Neural progenitor cell (in vitro differentiated cells): Measurements from ENCODE around the gene CERT1. TPM values are rescaled to one million over a fixed set of nuclear protein-coding genes. Genes with fewer than 3 reads are reported as not detected.
A peak's percentile ranks its signal among the peaks of the same experiment; 100 is the strongest.

Experiments
- DNase-seq: peaks from one replicate; pipeline ENCODE4 v3.0.0-alpha.2; 2016; ENCODE audit warnings: low spot score
- H2AFZ ChIP-seq: fragments of 200-600 bp; sonication (generic); replicated peaks from 2 replicates; pipeline ENCODE4 v1.6.1; 2016; ENCODE audit warnings: antibody characterized with exemption
- H3F3A ChIP-seq: fragments of 200-600 bp; sonication (generic); 2 replicates; pipeline ENCODE4 v1.6.1; 2016; ENCODE audit warnings: antibody characterized with exemption, low read depth
- H3K27ac ChIP-seq: fragments of 200-600 bp; sonication (generic); 2 replicates; pipeline ENCODE4 v1.5.1; 2016; ENCODE audit warnings: mild to moderate bottlenecking
- H3K27me3 ChIP-seq: fragments of 200-600 bp; sonication (generic); 2 replicates; pipeline ENCODE4 v1.6.1; 2016; ENCODE audit warnings: mild to moderate bottlenecking, moderate library complexity
- H3K36me3 ChIP-seq: fragments of 200-600 bp; sonication (generic); 2 replicates; pipeline ENCODE4 v1.5.1; 2016
- H3K4me1 ChIP-seq: fragments of 200-600 bp; sonication (generic); 2 replicates; pipeline ENCODE4 v1.6.1; 2016; ENCODE audit warnings: mixed run types
- H3K4me2 ChIP-seq: fragments of 200-600 bp; sonication (generic); 2 replicates; pipeline ENCODE4 v1.6.1; 2016
- H3K4me3 ChIP-seq: fragments of 200-600 bp; sonication (generic); 2 replicates; pipeline ENCODE4 v1.5.1; 2016
- H3K79me2 ChIP-seq: fragments of 200-600 bp; sonication (generic); 2 replicates; pipeline ENCODE4 v1.6.1; 2016; ENCODE audit warnings: low read depth
- H3K9ac ChIP-seq: fragments of 200-600 bp; sonication (generic); 2 replicates; pipeline ENCODE4 v1.6.1; 2016
- H3K9me3 ChIP-seq: fragments of 200-600 bp; sonication (generic); 2 replicates; pipeline ENCODE4 v1.5.1; 2016; ENCODE audit warnings: low read depth
- H4K20me1 ChIP-seq: fragments of 200-600 bp; sonication (generic); 2 replicates; pipeline ENCODE4 v1.6.1; 2016; ENCODE audit warnings: low read depth
- H3K27ac Mint-ChIP-seq: 3 replicates; pipeline ENCODE4 v1.8.0; 2021; ENCODE audit warnings: mixed read lengths
- H3K27me3 Mint-ChIP-seq: 2 replicates; pipeline ENCODE4 v1.8.0; 2022; ENCODE audit warnings: low read depth, mild to moderate bottlenecking, inconsistent platforms, moderate library complexity, mixed read lengths; ENCODE audit not compliant: insufficient read depth
- H3K36me3 Mint-ChIP-seq: 3 replicates; pipeline ENCODE4 v1.8.0; 2021; ENCODE audit warnings: mixed read lengths
- H3K4me1 Mint-ChIP-seq: 3 replicates; pipeline ENCODE4 v1.8.0; 2021; ENCODE audit warnings: mixed read lengths
- H3K4me3 Mint-ChIP-seq: 3 replicates; pipeline ENCODE4 v1.8.0; 2021; ENCODE audit warnings: mild to moderate bottlenecking, moderate library complexity, mixed read lengths
- H3K9me3 Mint-ChIP-seq: 3 replicates; pipeline ENCODE4 v1.8.0; 2020; ENCODE audit warnings: mixed read lengths
- CTCF ChIP-seq: fragments of 200-600 bp; sonication (generic); IDR thresholded peaks from 2 replicates; pipeline ENCODE4 v1.5.1; 2017; ENCODE audit warnings: antibody characterized with exemption, mild to moderate bottlenecking
- EZH2 ChIP-seq: fragments of 200-600 bp; sonication (generic); IDR thresholded peaks from 2 replicates; pipeline ENCODE4 v1.6.1; 2017; ENCODE audit warnings: antibody characterized with exemption, mild to moderate bottlenecking, moderate library complexity
- EZH2phosphoT487 ChIP-seq: fragments of 200-600 bp; sonication (generic); IDR thresholded peaks from 2 replicates; pipeline ENCODE4 v1.6.1; 2017; ENCODE audit warnings: antibody characterized with exemption
- total RNA-seq: library from RNA; depleted of rRNA; stranded (reverse); fragments of >200 nt; gene quantifications from 2 replicates; pipeline ENCODE4 v1.2.3, GENCODE V29; 2015; ENCODE audit warnings: low replicate concordance

CERT1 gene
- total RNA-seq, 1 donor from 2014 or later: 50.4 TPM

DNA sequence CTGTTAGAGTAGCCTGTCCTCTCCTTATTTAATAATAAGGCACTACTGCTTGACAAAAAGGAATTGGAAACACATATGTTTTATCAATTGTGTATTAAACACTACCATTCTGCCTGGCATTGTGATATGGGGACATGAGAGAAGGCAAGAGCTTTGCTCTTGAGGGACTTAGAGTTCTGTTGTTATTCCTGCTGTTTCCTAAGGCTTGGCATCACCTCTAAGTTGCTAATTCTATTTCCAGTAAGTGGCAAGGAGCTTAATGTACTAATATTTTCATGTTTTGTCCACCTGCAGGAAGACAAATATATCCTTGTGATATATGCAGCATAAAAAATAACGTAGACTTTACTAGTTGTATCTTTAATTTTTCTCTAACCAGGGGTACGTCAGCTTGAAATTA is 161.8 kb downstream of the CERT1 start:
- no peaks in the 10 kb centered on the region for H3K4me1 Mint-ChIP-seq
- Histone ChIP-seq H3K27ac (no peak overlapping the region), H3K4me2 (no peak overlapping the region), H3K79me2 (peaks cover 97% of the 10 kb centered on the region), H2AFZ (no peak overlapping the region), H3K27me3 (no peaks in the 10 kb centered on the region), H3F3A (peaks cover 36% of the 10 kb centered on the region), H4K20me1 (peaks cover 64% of the 10 kb centered on the region), H3K4me3 (no peak overlapping the region), H3K9ac (no peak overlapping the region), H3K9me3 (no peaks in the 10 kb centered on the region), H3K36me3 (peaks cover 86% of the 10 kb centered on the region), H3K4me1 (no peaks in the 10 kb centered on the region)
- no peak overlapping the region for H3K4me3 Mint-ChIP-seq
- no peaks in the 10 kb centered on the region for H3K9me3 Mint-ChIP-seq
- peaks cover 57% of the 10 kb centered on the region for H3K36me3 Mint-ChIP-seq
- H3K27me3 Mint-ChIP-seq: no peaks in the 10 kb centered on the region
- TF ChIP-seq EZH2phosphoT487: no peak
- no peak for TF ChIP-seq EZH2
- TF ChIP-seq CTCF: no peak
- H3K27ac Mint-ChIP-seq: no peak overlapping the region
- DNase-seq: no peak

DNA sequence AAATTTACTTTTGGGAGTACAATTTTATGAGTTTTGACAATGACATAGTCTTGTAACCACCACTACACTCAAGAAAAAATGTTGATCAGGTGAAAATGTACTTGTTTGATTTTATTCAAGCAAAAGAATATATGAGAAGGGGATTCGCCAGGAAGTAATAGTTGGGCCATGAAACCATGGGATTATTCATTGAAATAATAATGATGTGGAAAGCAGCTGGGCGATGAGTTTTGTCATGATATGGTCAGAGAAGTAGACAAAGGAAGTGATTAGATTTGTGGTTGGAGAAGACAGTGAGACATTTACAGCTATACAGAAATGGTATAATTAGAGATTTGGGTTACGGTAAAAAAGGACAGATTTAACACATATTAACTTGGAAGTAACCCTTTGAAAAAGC is 163.2 kb downstream of the CERT1 start:
- Mint-ChIP-seq H3K36me3 (peaks cover 53% of the 10 kb centered on the region), H3K4me1 (no peaks in the 10 kb centered on the region), H3K9me3 (no peaks in the 10 kb centered on the region), H3K27me3 (no peaks in the 10 kb centered on the region), H3K4me3 (no peak overlapping the region), H3K27ac (no peak overlapping the region)
- Histone ChIP-seq H3K36me3 (peaks cover 85% of the 10 kb centered on the region), H3K4me2 (no peak overlapping the region), H3K4me1 (no peaks in the 10 kb centered on the region), H3K79me2 (peaks cover 100% of the 10 kb centered on the region), H3K4me3 (no peak overlapping the region), H3K27ac (no peak overlapping the region), H3K27me3 (no peaks in the 10 kb centered on the region), H4K20me1 (peaks cover 77% of the 10 kb centered on the region), H2AFZ (no peak overlapping the region), H3K9ac (no peak overlapping the region), H3F3A (peaks cover 28% of the 10 kb centered on the region), H3K9me3 (no peaks in the 10 kb centered on the region)
- DNase-seq: no peak
- TF ChIP-seq EZH2 (no peak), CTCF (no peak), EZH2phosphoT487 (no peak)

GRCh38 chr5:75342836-75343235 is 168.6 kb downstream of the CERT1 start:
- peaks cover 37% of the 10 kb centered on the region for H3K36me3 ChIP-seq
- peaks cover 89% of the 10 kb centered on the region for H4K20me1 ChIP-seq
- H3K9me3 ChIP-seq: no peaks in the 10 kb centered on the region
- no peak overlapping the region for H3K9ac ChIP-seq
- peaks cover 43% of the 10 kb centered on the region for H3K36me3 Mint-ChIP-seq
- peaks cover 30% of the 10 kb centered on the region for H3K4me1 Mint-ChIP-seq
- no peak overlapping the region for H3K4me3 ChIP-seq
- TF ChIP-seq EZH2 (no peak), EZH2phosphoT487 (no peak), CTCF (no peak)
- H3K27me3 ChIP-seq: no peaks in the 10 kb centered on the region
- no peak overlapping the region for H3K27ac Mint-ChIP-seq
- no peaks in the 10 kb centered on the region for H3K9me3 Mint-ChIP-seq
- H3K4me3 Mint-ChIP-seq: no peak overlapping the region
- H3K27me3 Mint-ChIP-seq: no peaks in the 10 kb centered on the region
- H3K4me1 ChIP-seq: peaks cover 26% of the 10 kb centered on the region
- H3F3A ChIP-seq: peaks cover 12% of the 10 kb centered on the region
- peak overlapping the region; percentile 87 for H3K4me2 ChIP-seq
- peaks cover 100% of the 10 kb centered on the region for H3K79me2 ChIP-seq
- H3K27ac ChIP-seq: no peak overlapping the region
- DNase-seq: no peak
- H2AFZ ChIP-seq: no peak overlapping the region
